ENCODE data around the gene ENTR1. TPM values are rescaled to one million over a fixed set of nuclear protein-coding genes. Genes with fewer than 3 reads are reported as not detected.

ENTR1 gene
- total and polyA plus RNA-seq, 2 of the 4 experiments (the other 2 are of a cell fraction), result 14.5 to 37.3 TPM

- TF ChIP-seq RFX5 (IDR thresholded peaks at IDR 0.05; ENCODE audit: low read depth, low read length) (no peak), ELK1 (IDR thresholded peaks at IDR 0.05; ENCODE audit: borderline replicate concordance, low read depth, low read length) (no peak), NFE2L2 (IDR thresholded peaks at IDR 0.05; ENCODE audit: low read depth, low read length) (no peak), MAZ (IDR thresholded peaks at IDR 0.05; ENCODE audit: borderline replicate concordance, low read depth, low read length) (no peak), POLR2A (IDR thresholded peaks at IDR 0.05; ENCODE audit: low read depth, low read length) (no peak), MXI1 (IDR thresholded peaks at IDR 0.05; ENCODE audit: borderline replicate concordance, low read depth, low read length) (no peak), SMC3 (IDR thresholded peaks at IDR 0.05; ENCODE audit: low read depth, low read length) (no peak), CTCF (conservative IDR thresholded peaks at IDR 0.05; ENCODE audit: low read depth, low read length) (no peak)
- Histone ChIP-seq H2AFZ (replicated peaks; ENCODE audit: low read length, poor library complexity) (no peak overlapping the region), H3K14ac (replicated peaks; ENCODE audit: low read depth, low read length) (no peak overlapping the region), H4K91ac (ENCODE audit: insufficient read depth, low read depth, low read length) (no peak overlapping the region), H3K36me3 (ENCODE audit: control insufficient read depth, insufficient read depth, low read length) (peaks cover 31% of the 10 kb centered on the region), H3K27me3 (ENCODE audit: control insufficient read depth, insufficient read depth, low read length) (no peaks in the 10 kb centered on the region), H3K4ac (ENCODE audit: low read depth, low read length) (no peak overlapping the region), H4K20me1 (ENCODE audit: insufficient read depth, low read length) (no peaks in the 10 kb centered on the region), H2BK5ac (ENCODE audit: low read depth, low read length, poor library complexity, severe bottlenecking) (no peak overlapping the region), H3K4me2 (ENCODE audit: low read depth, low read length) (no peak overlapping the region), H3K9ac (ENCODE audit: low read depth, low read length) (no peak overlapping the region), H3K9me3 (ENCODE audit: control insufficient read depth, insufficient read depth, low read length) (no peaks in the 10 kb centered on the region), H2AK5ac (ENCODE audit: low read depth, low read length) (no peak overlapping the region), H3K4me1 (ENCODE audit: control insufficient read depth, insufficient read depth, low read length) (peaks cover 8% of the 10 kb centered on the region), H3K18ac (ENCODE audit: low read depth, low read length) (no peak overlapping the region), H2BK20ac (ENCODE audit: low read depth, low read length) (no peak overlapping the region), H4K8ac (ENCODE audit: low read depth in 2 of 2, low read length in 2 of 2) (no peak overlapping the region), H3K56ac (ENCODE audit: extremely low read depth, insufficient read depth, low read length) (no peak overlapping the region), H3K9me1 (ENCODE audit: insufficient read depth, low read length) (no peaks in the 10 kb centered on the region), H3K27ac (ENCODE audit: insufficient read depth, low read length) (no peak overlapping the region), H3K4me3 (ENCODE audit: insufficient read depth, low read depth, low read length) (no peak overlapping the region), H3K79me1 (ENCODE audit: low read depth in 1 of 2, low read length in 2 of 2) (no peaks in the 10 kb centered on the region), H4K5ac (ENCODE audit: low read depth, low read length) (no peak overlapping the region), H2BK120ac (ENCODE audit: low read depth, low read length) (no peak overlapping the region), H2BK15ac (ENCODE audit: low read depth, low read length) (no peak overlapping the region), H2AK9ac (replicated peaks; ENCODE audit: low read depth, low read length, poor library complexity) (no peak overlapping the region), H3K23ac (ENCODE audit: low read depth, low read length) (no peak overlapping the region)
- ATAC-seq (ENCODE audit: low read depth) (no peak), DNase-seq (no peak)
- CTCF ChIA-PET, result no interaction called here
- in situ Hi-C loops (cut with MboI; ENCODE audit: low sequenced_read_pairs), result no loop called here
- no TSS peak for BruUV-seq (replicated peaks)
- intact Hi-C loops (cut with micrococcal nuclease), result no loop called here
- POLR2A ChIA-PET (ENCODE audit: unreplicated experiment), result no interaction called here
- dilution Hi-C loops (cut with HindIII; ENCODE audit: low sequenced_read_pairs, unreplicated experiment), result no loop called here
- WGBS, 2 experiments (ENCODE audit: extremely low coverage in 2 of 2, insufficient read length in 1 of 2), result 96% methylated on average over 19 of the region's 32 CpGs; no CpG with 5 or more reads in 1 of the 2 experiments
These were observed 32.9 kb downstream of the ENTR1 start for GRCh38 chr9:136377341-136378169.

Data from IMR-90 (cell line).